Heart right ventricle (tissue), 16 donors: ENCODE results near the gene IL36A. TPM values are rescaled to one million over a fixed set of nuclear protein-coding genes. Genes with fewer than 3 reads are reported as not detected.

Experiments used
- ATAC-seq, 8 donors: fragments of 200-7000 bp; cut with Tn5 transposase; one replicate each; pipeline ENCODE4 v1.9.1; 2020; ENCODE audit warnings: mild to moderate bottlenecking in 8 of 8, moderate library complexity in 8 of 8, moderate number of reproducible peaks in 1 of 8
- DNase-seq, 2 donors: peaks; one replicate each; pipeline ENCODE4 v3.0.0-alpha.2; 2020
- H3K27ac ChIP-seq, 10 donors: fragments of 200-600 bp; sonication (generic) in 2 of 10; one replicate each; pipeline versions ENCODE4 v1.5.0 to v1.8.0; 2020 to 2022; ENCODE audit warnings: mild to moderate bottlenecking in 3 of 10
- H3K27me3 ChIP-seq, 7 donors: fragments of 200-600 bp; one replicate each; pipeline ENCODE4 v1.8.0; 2021 to 2022; ENCODE audit warnings: mild to moderate bottlenecking in 2 of 7
- H3K36me3 ChIP-seq, 9 donors: fragments of 200-600 bp; sonication (generic) in 1 of 9; one replicate each; pipeline versions ENCODE4 v1.5.0 to v1.8.0; 2020 to 2022; ENCODE audit warnings: mild to moderate bottlenecking in 2 of 9
- H3K4me1 ChIP-seq, 9 donors: fragments of 200-600 bp; sonication (generic) in 1 of 9; one replicate each; pipeline versions ENCODE4 v1.5.0 to v1.8.0; 2020 to 2022; ENCODE audit warnings: mild to moderate bottlenecking in 4 of 9
- H3K4me3 ChIP-seq, 10 donors: fragments of 200-600 bp; sonication (generic) in 2 of 10; one replicate each; pipeline versions ENCODE4 v1.5.0 to v1.8.0; 2020 to 2022; ENCODE audit warnings: mild to moderate bottlenecking in 7 of 10, moderate library complexity in 2 of 10
- H3K9me3 ChIP-seq, 11 donors: fragments of 200-600 bp in 10 of 11; sonication (generic) in 2 of 11; one replicate each; pipeline versions ENCODE4 v1.5.0 to v1.8.0; 2013 to 2022; ENCODE audit warnings: mild to moderate bottlenecking in 2 of 11, control low read depth in 1 of 11, moderate library complexity in 1 of 11
- CTCF ChIP-seq, 9 donors: fragments of 200-600 bp; sonication (generic) in 2 of 9; IDR thresholded peaks; one replicate each; pipeline versions ENCODE4 v1.5.0 to v1.8.0; 2021 to 2022; ENCODE audit warnings: antibody characterized with exemption in 9 of 9, mild to moderate bottlenecking in 5 of 9, moderate library complexity in 1 of 9
- WGBS, 2 donors: extraction: QIAGEN DNeasy Blood & Tissue Kit; methylation state at CpG; one replicate each; pipeline ENCODE4 v1.1.7; 2013; ENCODE audit warnings: inconsistent platforms in 1 of 2; 5-methylcytosine and 5-hydroxymethylcytosine counted together
- intact Hi-C, 10 donors: fragments of 100-400 bp; cut with DNase I; formaldehyde crosslinking; loops; one replicate each; pipeline versions ENCODE4 v1.11.1 to v1.14.2; 2022
- polyA plus RNA-seq, 2 donors: library from polyadenylated mRNA; stranded (reverse); fragments of 200-250 nt; gene quantifications; one replicate each; pipeline ENCODE4 v1.2.3, GENCODE V29; 2013
- total RNA-seq, 10 donors: library from RNA; stranded (reverse); fragmentation: NEBNext Ultra II Directional in 3 of 10; extraction: Animal tissue kit (Norgen Biotek cat#: 25700) in 3 of 10; gene quantifications; one replicate each; pipeline versions ENCODE4 v1.2.1 to v1.2.4, GENCODE V29; 2021 to 2023
- donor health status: Arrhythmogenic right ventricular cardiomyopathy.
- donor health status: ischemic (EF 13 %, LVEDD 7.1; RV severe dilation, severe dysfunction).
- donor health status: healthy with polysubstance abuse.
- donor health status: DM: no; HTN: yes; CAD: no.
- donor health status: DM: no; HTN: no; CAD: no.
- donor health status: ischemic (EF 25% LVEDD 6.9; RV normal size, moderate dysfunction).
- donor health status: ischemic (EF 25% LVEDD 5.7; RV mildly dilated, moderate dysfunction).
- donor health status: healthy.
- donor health status: DM: yes; HTN: yes; CAD: no.
- donor health status: Ischemic cardiomyopathy.
- donor health status: ischemic (EF 35%, LVEDD 5.7; RV mildly dilated, moderate dysfunction).
- donor health status: nonischemic (EF 11% LVEDD 7.7; RV severe dilation, severe dysfunction).
- donor health status: DM: yes; HTN: yes; CAD: no.
- donor health status: PGD.
- donor health status: ischemic (EF 29% LVEDD 5.4; RV normal size, mild dysfunction).
- donor health status: nonischemic (EF 23%, LVEDD 6.1; RV moderate dilation, normal function).

Gene IL36A
- total and polyA plus RNA-seq, 12 donors, result not detected

DNA sequence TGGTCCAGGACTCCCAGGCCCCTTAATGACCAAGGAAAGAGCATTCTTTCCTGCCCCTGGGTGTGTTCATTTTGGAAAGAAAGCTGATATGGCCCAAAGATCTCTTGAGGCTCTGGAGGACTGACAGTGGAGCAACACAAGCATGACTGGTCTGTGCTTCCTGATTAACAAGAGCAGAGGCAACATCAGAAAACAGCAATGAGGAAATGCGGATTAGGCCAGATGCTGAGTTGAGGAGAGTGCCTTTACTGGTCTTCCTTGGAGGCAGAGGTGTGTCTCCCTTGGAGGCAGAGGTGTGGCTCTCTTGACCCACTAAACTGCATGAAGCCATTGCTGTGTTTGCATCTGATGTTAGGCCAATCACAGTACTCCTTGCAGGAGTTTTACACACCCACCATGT is 27.5 kb downstream of the IL36A start:
- Histone ChIP-seq H3K36me3 (no peaks in the 10 kb centered on the region), H3K27ac (no peak overlapping the region), H3K27me3 (peaks cover 0 to 39% (median 18%) of the 10 kb centered on the region in 7 donors), H3K9me3 (no peaks in the 10 kb centered on the region), H3K4me3 (no peak overlapping the region), H3K4me1 (no peaks in the 10 kb centered on the region)
- TF ChIP-seq CTCF (IDR thresholded peaks at IDR 0.05), result no peak
- 80 to 86% methylated on average over 1 of the region's 1 CpG for WGBS, 2 donors
- ATAC-seq (no peak), DNase-seq (no peak)
- intact Hi-C loops, result no loop called here

DNA sequence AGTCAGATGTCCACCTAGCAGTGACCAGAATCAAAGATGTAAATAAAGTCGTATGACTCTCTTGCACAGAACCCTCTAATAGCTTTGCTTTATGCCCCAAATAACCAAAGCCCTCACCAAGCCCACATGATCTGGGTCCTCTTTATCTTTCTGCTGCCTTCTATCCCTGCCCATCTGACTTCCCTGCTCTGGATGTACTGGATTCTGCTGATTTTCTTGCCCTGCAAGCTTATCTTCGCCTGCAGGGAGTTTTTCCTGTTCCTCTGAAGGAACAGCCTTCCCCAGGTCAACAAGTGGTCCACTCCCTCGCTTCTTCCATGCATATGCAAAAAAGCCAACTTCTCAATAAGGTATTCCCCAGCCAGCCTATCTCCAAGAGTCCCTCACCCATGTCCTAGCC is 28.8 kb downstream of the IL36A start:
- TF ChIP-seq CTCF (IDR thresholded peaks at IDR 0.05), result no peak
- no peaks in the 10 kb centered on the region for H3K4me1 ChIP-seq
- intact Hi-C loops, result no loop called here
- H3K27ac ChIP-seq, result no peak overlapping the region
- DNase-seq (no peak), ATAC-seq (no peak)
- H3K27me3 ChIP-seq, result peaks cover 0 to 28% (median 12%) of the 10 kb centered on the region in 7 donors
- H3K9me3 ChIP-seq, result no peaks in the 10 kb centered on the region
- no peaks in the 10 kb centered on the region for H3K36me3 ChIP-seq
- no peak overlapping the region for H3K4me3 ChIP-seq
- WGBS, 2 donors, result 71 to 72% methylated on average over 3 of the region's 3 CpGs

- no peaks in the 10 kb centered on the region for H3K4me1 ChIP-seq
- H3K27me3 ChIP-seq, result peaks cover 0 to 10% (median 5%) of the 10 kb centered on the region in 7 donors
- WGBS, 2 donors, result 85 to 90% methylated on average over 9 of the region's 9 CpGs
- intact Hi-C loops, result no loop called here
- no peak overlapping the region for H3K4me3 ChIP-seq
- no peak for TF ChIP-seq CTCF (IDR thresholded peaks at IDR 0.05)
- no peaks in the 10 kb centered on the region for H3K9me3 ChIP-seq
- ATAC-seq, result no peak
- no peaks in the 10 kb centered on the region for H3K36me3 ChIP-seq
- H3K27ac ChIP-seq, result no peak overlapping the region
- DNase-seq, result no peak
Observed at GRCh38 chr2:113036763-113037162, 31.5 kb downstream of the IL36A start.

DNA sequence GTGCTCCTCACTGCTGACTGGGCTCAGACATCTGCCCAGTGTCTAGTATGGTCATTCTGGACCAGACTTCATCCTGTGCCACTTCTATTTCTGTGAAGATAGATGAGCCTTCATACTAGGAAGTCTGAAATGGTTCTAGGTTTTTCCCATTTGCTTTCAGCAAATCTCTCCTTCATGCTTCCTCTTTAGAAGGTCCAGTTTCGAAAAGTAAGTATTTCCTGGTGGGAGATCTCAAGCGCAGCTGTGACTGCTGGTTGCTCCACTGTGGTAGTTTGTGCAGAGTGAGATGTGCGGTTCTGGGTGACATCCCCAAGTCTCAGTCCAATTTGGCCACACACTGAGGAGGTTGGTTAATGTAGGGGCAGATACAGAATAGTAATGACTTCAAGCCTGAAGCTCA is 33.0 kb downstream of the IL36A start:
- H3K4me3 ChIP-seq, result no peak overlapping the region
- H3K27ac ChIP-seq, result no peak overlapping the region
- ATAC-seq (no peak), DNase-seq (no peak)
- H3K36me3 ChIP-seq, result no peaks in the 10 kb centered on the region
- peaks cover 0 to 10% (median 5%) of the 10 kb centered on the region in 7 donors for H3K27me3 ChIP-seq
- H3K4me1 ChIP-seq, result no peaks in the 10 kb centered on the region
- peaks cover 0 to 5% (median 0%) of the 10 kb centered on the region in 11 donors for H3K9me3 ChIP-seq
- intact Hi-C loops, result no loop called here
- 87 to 89% methylated on average over 3 of the region's 3 CpGs for WGBS, 2 donors
- TF ChIP-seq CTCF (IDR thresholded peaks at IDR 0.05), result no peak
